Gastrocnemius medialis (tissue), 4 donors: ENCODE data around the gene SCRT2. TPM values are rescaled to one million over a fixed set of nuclear protein-coding genes. Genes with fewer than 3 reads are reported as not detected.

Source experiments
- ATAC-seq, 2 donors: fragments of 150-250 bp; one replicate each; pipeline ENCODE4 v1.9.1; 2016
- DNase-seq, 2 donors: peaks; one replicate each; pipeline ENCODE4 v3.0.0-alpha.2; 2019
- H3K27ac ChIP-seq, 4 donors: fragments of 200-600 bp; sonication (generic); 1 replicate in 1 of 4; 2 replicates in 3 of 4; pipeline ENCODE4 v1.5.1; 2016 to 2018; ENCODE audit warnings: mild to moderate bottlenecking in 2 of 4, moderate library complexity in 1 of 4
- H3K27me3 ChIP-seq, 3 donors: fragments of 200-600 bp; sonication (generic) in 2 of 3; 1 replicate in 1 of 3; 2 replicates in 2 of 3; pipeline versions ENCODE4 v1.5.1 to v1.6.0; 2016 to 2019; ENCODE audit warnings: mild to moderate bottlenecking in 1 of 3, moderate library complexity in 1 of 3
- H3K36me3 ChIP-seq, 2 donors: fragments of 200-600 bp; sonication (generic) in 1 of 2; one replicate each; pipeline ENCODE4 v1.5.1; 2017 to 2018
- H3K4me1 ChIP-seq, 2 donors: fragments of 200-600 bp; sonication (generic) in 1 of 2; one replicate each; pipeline ENCODE4 v1.5.1; 2016 to 2017; ENCODE audit warnings: mild to moderate bottlenecking in 2 of 2
- H3K4me3 ChIP-seq, 4 donors: fragments of 200-600 bp; sonication (generic) in 3 of 4; 1 replicate in 1 of 4; 2 replicates in 3 of 4; pipeline ENCODE4 v1.5.1; 2016 to 2019; ENCODE audit warnings: mild to moderate bottlenecking in 2 of 4
- H3K9me3 ChIP-seq, 3 donors: fragments of 200-600 bp; sonication (generic) in 2 of 3; 1 replicate in 1 of 3; 2 replicates in 2 of 3; pipeline ENCODE4 v1.5.1; 2016 to 2019
- POLR2A ChIP-seq, 2 donors: fragments of 450-650 bp; IDR thresholded peaks; one replicate each; pipeline ENCODE4 v1.6.1; 2017; ENCODE audit warnings: antibody characterized with exemption in 2 of 2, mild to moderate bottlenecking in 2 of 2, moderate library complexity in 2 of 2
- in situ Hi-C, 4 donors: fragments of 200-750 bp; cut with MboI; loops; one replicate each; pipeline versions ENCODE4 v1.15.0 to v1.8.0; 2017; ENCODE audit warnings: low sequenced_read_pairs in 4 of 4
- intact Hi-C: fragments of 100-400 bp; cut with DNase I; formaldehyde crosslinking; loops from one replicate; pipeline ENCODE4 v1.15.1; 2023; ENCODE audit warnings: low total_unique reads
- total RNA-seq, 4 donors: library from RNA; depleted of rRNA; stranded (reverse); fragments of >200 nt; gene quantifications; one replicate each; pipeline versions ENCODE4 v1.1.0 to v1.2.3, GENCODE V29; 2016
- TF ChIP-seq, protein P1 (sequence below), 5 experiments: fragments of 450-650 bp in 3 of 5; fragments of 200-600 bp in 2 of 5; sonication (generic) in 2 of 5; IDR thresholded peaks in 4 of 5; conservative IDR thresholded peaks in 1 of 5; 1 replicate in 4 of 5; 2 replicates in 1 of 5; pipeline ENCODE4 v1.5.1; 2016 to 2019; ENCODE audit warnings: antibody characterized with exemption in 5 of 5, mild to moderate bottlenecking in 3 of 5, moderate library complexity in 3 of 5

The SCRT2 gene
- total RNA-seq, 4 donors from 2014 or later: not detected

DNA sequence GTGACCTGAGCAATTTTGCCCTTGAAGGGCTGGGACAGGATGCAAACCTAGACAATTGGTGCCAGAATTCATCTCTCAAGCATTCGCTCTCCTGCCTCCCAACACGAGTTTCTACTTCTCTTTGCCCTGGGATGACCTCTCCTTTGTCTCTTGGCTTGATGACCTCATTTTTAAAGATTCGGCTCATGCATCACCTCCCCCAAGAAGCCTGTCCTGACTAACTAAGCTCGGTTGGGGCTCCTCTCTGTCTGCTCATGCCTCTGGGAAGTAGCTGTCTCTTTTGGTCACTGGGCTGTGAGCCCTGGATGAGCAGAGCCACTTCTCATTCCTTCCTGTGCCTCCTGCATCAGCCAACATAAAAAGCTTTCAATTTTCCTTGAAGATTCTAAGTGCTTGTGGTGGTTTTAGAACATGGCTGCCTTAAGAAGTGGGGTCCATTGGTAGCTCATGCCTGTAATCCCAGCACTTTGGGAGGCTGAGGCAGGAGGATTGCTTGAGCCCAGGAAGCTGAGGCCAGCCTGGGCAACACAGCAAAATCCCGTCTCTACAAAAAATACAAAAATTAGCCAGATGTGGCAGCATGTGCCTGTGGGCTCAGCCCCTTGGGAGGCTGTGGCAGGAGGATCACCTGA is 54.4 kb downstream of the SCRT2 start:
- no peak overlapping the region for H3K4me3 ChIP-seq
- ATAC-seq (no peak), DNase-seq (no peak)
- H3K36me3 ChIP-seq: no peaks in the 10 kb centered on the region
- peaks cover 5 to 10% (median 10%) of the 10 kb centered on the region in 3 donors for H3K27me3 ChIP-seq
- H3K9me3 ChIP-seq: no peaks in the 10 kb centered on the region
- intact Hi-C loops (no loop called here), in situ Hi-C loops (no loop called here)
- TF ChIP-seq, protein P1, sequence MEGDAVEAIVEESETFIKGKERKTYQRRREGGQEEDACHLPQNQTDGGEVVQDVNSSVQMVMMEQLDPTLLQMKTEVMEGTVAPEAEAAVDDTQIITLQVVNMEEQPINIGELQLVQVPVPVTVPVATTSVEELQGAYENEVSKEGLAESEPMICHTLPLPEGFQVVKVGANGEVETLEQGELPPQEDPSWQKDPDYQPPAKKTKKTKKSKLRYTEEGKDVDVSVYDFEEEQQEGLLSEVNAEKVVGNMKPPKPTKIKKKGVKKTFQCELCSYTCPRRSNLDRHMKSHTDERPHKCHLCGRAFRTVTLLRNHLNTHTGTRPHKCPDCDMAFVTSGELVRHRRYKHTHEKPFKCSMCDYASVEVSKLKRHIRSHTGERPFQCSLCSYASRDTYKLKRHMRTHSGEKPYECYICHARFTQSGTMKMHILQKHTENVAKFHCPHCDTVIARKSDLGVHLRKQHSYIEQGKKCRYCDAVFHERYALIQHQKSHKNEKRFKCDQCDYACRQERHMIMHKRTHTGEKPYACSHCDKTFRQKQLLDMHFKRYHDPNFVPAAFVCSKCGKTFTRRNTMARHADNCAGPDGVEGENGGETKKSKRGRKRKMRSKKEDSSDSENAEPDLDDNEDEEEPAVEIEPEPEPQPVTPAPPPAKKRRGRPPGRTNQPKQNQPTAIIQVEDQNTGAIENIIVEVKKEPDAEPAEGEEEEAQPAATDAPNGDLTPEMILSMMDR (IDR thresholded peaks at IDR 0.05 in 4 of 5, conservative IDR thresholded peaks at IDR 0.05 in 1 of 5): no peak
- TF ChIP-seq POLR2A (IDR thresholded peaks at IDR 0.05): no peak
- H3K4me1 ChIP-seq: no peaks in the 10 kb centered on the region
- no peak overlapping the region for H3K27ac ChIP-seq

DNA sequence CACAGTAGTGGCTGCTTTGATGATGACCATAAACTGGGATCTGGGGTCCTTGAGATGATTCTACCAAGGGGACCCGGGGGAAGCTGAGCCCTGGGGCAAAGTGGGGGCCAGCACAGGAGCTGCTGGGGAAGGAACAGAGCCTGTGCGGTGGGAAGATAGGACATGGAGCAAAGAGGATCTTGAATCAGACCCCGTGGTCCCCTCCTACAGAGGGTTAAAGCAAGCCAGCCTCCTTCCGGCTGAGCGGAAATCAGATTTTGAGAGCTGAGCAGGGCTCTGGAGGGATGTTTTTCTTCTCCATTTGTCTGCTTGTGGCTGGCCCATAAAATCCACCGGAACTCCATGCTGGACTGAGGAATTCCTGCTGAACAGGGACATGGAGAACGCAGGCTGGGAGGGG is 55.4 kb downstream of the SCRT2 start:
- no peak for ATAC-seq
- H3K4me3 ChIP-seq: no peak overlapping the region
- H3K4me1 ChIP-seq: no peaks in the 10 kb centered on the region
- H3K9me3 ChIP-seq: no peaks in the 10 kb centered on the region
- H3K36me3 ChIP-seq: no peaks in the 10 kb centered on the region
- in situ Hi-C loops (no loop called here), intact Hi-C loops (no loop called here)
- peaks cover 5 to 10% (median 10%) of the 10 kb centered on the region in 3 donors for H3K27me3 ChIP-seq
- H3K27ac ChIP-seq: no peak overlapping the region
- no peak for TF ChIP-seq POLR2A (IDR thresholded peaks at IDR 0.05)
- TF ChIP-seq, protein P1 (IDR thresholded peaks at IDR 0.05 in 4 of 5, conservative IDR thresholded peaks at IDR 0.05 in 1 of 5): no peak
- DNase-seq: no peak

DNA sequence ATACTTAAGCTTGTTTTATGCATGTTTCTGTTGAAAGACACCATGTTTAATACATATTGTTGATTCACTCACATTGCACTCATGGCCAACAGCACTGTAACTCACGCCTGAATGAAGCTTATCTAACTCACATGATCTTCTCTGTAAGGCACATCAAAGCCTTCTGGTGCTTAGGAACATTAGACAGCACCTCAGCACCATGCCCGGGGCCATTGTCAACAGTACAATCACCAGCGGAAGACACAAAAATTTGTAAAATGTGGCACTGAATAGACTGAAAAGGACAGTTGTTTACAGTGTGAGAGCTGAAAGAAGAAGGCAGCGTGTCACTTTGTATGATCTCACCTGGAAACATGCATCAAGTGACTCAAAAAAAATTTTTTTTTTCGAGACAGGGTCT is 56.6 kb downstream of the SCRT2 start:
- TF ChIP-seq POLR2A (IDR thresholded peaks at IDR 0.05): no peak
- TF ChIP-seq, protein P1 (IDR thresholded peaks at IDR 0.05 in 4 of 5, conservative IDR thresholded peaks at IDR 0.05 in 1 of 5): no peak
- H3K36me3 ChIP-seq: no peaks in the 10 kb centered on the region

DNA sequence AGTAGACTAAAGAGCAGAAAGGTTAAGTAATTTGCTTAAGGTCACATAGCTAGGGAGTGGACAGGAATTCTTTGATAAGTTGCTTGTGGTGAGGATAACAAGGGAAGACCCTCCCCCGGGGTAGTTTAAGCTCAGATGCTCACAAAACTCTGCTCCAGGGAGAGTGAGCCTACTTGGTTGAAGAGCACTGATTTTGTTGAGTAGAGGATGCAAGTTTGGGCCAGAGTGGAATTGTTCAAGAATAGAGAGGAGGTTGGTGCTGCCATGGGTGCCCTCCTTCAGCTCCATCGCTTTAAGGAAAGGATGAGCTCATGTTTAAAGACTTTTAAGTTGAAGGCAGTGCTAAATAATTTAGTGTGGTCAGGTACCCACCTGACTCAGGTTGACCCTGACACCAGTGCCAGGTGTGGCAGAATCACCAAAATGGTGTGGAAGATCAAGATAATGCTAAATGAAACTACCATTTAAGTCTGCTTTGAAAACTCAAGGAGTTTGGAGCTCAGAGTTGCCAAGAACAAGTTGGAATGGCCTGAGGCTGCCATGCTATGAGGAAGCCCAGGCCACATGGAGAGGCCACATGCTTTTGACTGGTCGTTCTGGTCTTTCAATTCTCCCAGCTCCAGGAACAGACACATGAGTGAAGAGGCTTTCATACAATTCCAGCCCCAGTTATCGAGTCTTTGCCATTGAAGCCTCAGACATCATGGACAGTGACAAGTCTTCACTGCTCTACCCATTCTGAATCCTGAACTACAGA is 57.5 kb downstream of the SCRT2 start:
- Histone ChIP-seq H3K4me1 (no peaks in the 10 kb centered on the region), H3K27ac (no peak overlapping the region), H3K9me3 (no peaks in the 10 kb centered on the region), H3K36me3 (no peaks in the 10 kb centered on the region), H3K27me3 (peaks cover 7 to 10% (median 10%) of the 10 kb centered on the region in 3 donors), H3K4me3 (no peak overlapping the region)
- intact Hi-C loops: no loop called here
- no peak for TF ChIP-seq POLR2A (IDR thresholded peaks at IDR 0.05)
- TF ChIP-seq, protein P1 (IDR thresholded peaks at IDR 0.05 in 4 of 5, conservative IDR thresholded peaks at IDR 0.05 in 1 of 5): no peak
- ATAC-seq (no peak), DNase-seq (no peak)
- in situ Hi-C loops: no loop called here

More for the DNA sequence above, 56.6 kb downstream of the SCRT2 start:
- in situ Hi-C loops (no loop called here), intact Hi-C loops (no loop called here)
- no peaks in the 10 kb centered on the region for H3K4me1 ChIP-seq
- H3K4me3 ChIP-seq: no peak overlapping the region
- H3K27ac ChIP-seq: no peak overlapping the region
- no peaks in the 10 kb centered on the region for H3K9me3 ChIP-seq
- DNase-seq: no peak
- ATAC-seq: no peak
- H3K27me3 ChIP-seq: peaks cover 5 to 10% (median 10%) of the 10 kb centered on the region in 3 donors
